ENCODE results near the gene AIG1. TPM values are rescaled to one million over a fixed set of nuclear protein-coding genes. Genes with fewer than 3 reads are reported as not detected.

The AIG1 gene
- total RNA-seq, 3 donors from 2014 or later (not counting 1 experiment from before 2014, with no cell fraction given), result 5.6 to 8.9 (median 6.2) TPM

DNA sequence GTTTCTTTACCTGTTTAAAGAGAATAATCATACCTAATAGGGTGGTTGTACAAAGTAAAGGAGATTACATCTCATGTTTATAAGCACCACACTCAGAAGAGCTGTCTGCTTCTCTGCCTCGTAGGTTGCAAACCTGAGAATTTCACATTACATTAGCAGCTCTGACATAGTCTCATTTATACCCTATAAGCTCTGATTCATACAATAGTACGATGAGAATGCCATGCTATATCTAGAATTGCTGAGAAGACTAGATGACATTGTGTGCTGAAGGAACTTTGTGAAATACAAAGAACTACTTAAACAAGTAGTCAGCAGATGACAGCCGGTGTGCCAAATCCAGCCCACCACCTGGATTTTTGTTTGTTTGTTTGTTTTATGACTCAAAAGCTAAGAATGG lies 268.6 kb downstream of the AIG1 start:
- Mint-ChIP-seq H3K4me3 (no peak overlapping the region), H3K27me3 (ENCODE audit: low read depth in 2 of 2) (peaks cover 0 to 3% of the 10 kb centered on the region in 2 donors), H3K9me3 (no peaks in the 10 kb centered on the region), H3K4me1 (no peaks in the 10 kb centered on the region), H3K27ac (no peak overlapping the region), H3K36me3 (no peaks in the 10 kb centered on the region)
- Histone ChIP-seq H3K4me3 (ENCODE audit: low read length) (no peak overlapping the region), H3K27ac (ENCODE audit: low read length) (no peak overlapping the region), H3K36me3 (ENCODE audit: control insufficient read depth, insufficient read depth, low read length) (no peaks in the 10 kb centered on the region), H3K9me3 (ENCODE audit: control insufficient read depth, insufficient read depth, low read length) (no peaks in the 10 kb centered on the region), H3K27me3 (ENCODE audit: control insufficient read depth, insufficient read depth, low read length) (no peaks in the 10 kb centered on the region), H3K4me1 (ENCODE audit: control insufficient read depth, insufficient read depth, low read length) (no peaks in the 10 kb centered on the region)
- TF ChIP-seq, protein P1, sequence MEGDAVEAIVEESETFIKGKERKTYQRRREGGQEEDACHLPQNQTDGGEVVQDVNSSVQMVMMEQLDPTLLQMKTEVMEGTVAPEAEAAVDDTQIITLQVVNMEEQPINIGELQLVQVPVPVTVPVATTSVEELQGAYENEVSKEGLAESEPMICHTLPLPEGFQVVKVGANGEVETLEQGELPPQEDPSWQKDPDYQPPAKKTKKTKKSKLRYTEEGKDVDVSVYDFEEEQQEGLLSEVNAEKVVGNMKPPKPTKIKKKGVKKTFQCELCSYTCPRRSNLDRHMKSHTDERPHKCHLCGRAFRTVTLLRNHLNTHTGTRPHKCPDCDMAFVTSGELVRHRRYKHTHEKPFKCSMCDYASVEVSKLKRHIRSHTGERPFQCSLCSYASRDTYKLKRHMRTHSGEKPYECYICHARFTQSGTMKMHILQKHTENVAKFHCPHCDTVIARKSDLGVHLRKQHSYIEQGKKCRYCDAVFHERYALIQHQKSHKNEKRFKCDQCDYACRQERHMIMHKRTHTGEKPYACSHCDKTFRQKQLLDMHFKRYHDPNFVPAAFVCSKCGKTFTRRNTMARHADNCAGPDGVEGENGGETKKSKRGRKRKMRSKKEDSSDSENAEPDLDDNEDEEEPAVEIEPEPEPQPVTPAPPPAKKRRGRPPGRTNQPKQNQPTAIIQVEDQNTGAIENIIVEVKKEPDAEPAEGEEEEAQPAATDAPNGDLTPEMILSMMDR (IDR thresholded peaks at IDR 0.05), result no peak
- 95% methylated on average over 3 of the region's 3 CpGs for WGBS (ENCODE audit: insufficient coverage)
- intact Hi-C loops (cut with micrococcal nuclease), result no loop called here
- DNase-seq (no peak), ATAC-seq (no peak)

DNA sequence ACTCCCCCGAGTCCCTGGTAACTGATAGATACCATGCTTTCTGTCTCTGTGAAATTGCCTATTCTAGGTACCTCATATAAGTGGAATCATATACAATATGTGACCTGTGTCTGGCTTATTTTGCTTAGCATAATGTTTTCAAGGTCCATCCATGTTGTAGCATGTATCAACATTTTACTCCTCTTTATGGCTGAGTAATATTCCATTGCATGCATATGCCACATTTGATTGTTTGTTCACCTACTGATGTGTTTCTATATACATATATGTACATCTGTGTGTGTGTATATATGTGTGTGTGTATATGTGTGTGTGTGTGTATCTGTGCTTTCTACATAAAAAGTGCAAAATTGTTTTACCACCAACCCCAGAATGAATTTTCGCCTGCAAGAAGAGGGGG lies 270.7 kb downstream of the AIG1 start:
- WGBS (ENCODE audit: insufficient coverage), result 100% methylated on average over 1 of the region's 2 CpGs
- intact Hi-C loops (cut with micrococcal nuclease), result no loop called here

DNA sequence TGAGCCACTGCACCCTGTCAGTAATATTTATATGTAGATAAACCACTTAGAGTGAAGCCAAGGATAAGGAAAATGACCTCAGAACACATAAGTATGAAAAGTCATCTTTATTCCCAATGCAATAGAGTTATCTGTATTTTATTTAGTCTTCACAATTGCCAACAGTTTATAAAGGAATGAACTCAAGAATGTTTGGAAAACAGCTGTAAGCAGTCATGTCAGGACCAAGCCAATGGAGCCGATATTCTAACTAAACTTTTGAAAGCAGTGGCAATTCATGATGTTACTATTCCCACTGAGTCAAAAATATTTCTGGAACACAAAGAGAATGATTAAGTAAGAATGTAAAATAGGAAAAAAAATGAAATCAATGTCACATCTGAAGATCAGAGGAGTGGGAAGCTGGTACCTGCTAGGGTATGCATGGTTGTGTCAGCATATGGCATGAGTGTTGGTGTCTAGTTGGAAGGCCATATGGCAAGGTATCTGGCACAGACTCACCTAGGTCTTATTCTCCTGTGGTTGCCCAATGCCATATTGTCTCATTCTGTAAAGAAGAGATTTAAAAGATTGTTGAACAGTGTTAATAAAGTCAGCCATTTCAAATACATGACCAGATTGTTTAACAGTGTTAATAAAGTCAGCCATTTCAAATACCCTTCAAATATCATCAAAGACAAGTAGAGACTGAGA lies 271.6 kb downstream of the AIG1 start:
- intact Hi-C loops (cut with micrococcal nuclease), result no loop called here

More for the DNA sequence above, 270.7 kb downstream of the AIG1 start:
- TF ChIP-seq, protein P1 (IDR thresholded peaks at IDR 0.05), result no peak
- no peaks in the 10 kb centered on the region for H3K4me1 ChIP-seq (ENCODE audit: control insufficient read depth, insufficient read depth, low read length)
- H3K4me3 ChIP-seq (ENCODE audit: low read length), result no peak overlapping the region
- no peaks in the 10 kb centered on the region for H3K9me3 ChIP-seq (ENCODE audit: control insufficient read depth, insufficient read depth, low read length)
- H3K27me3 ChIP-seq (ENCODE audit: control insufficient read depth, insufficient read depth, low read length), result no peaks in the 10 kb centered on the region
- H3K4me1 Mint-ChIP-seq, result no peaks in the 10 kb centered on the region
- no peak overlapping the region for H3K4me3 Mint-ChIP-seq
- DNase-seq (no peak), ATAC-seq (no peak)
- H3K27ac Mint-ChIP-seq, result no peak overlapping the region
- no peaks in the 10 kb centered on the region for H3K9me3 Mint-ChIP-seq
- H3K27me3 Mint-ChIP-seq (ENCODE audit: low read depth in 2 of 2), result peaks cover 0 to 3% of the 10 kb centered on the region in 2 donors
- no peaks in the 10 kb centered on the region for H3K36me3 Mint-ChIP-seq
- H3K27ac ChIP-seq (ENCODE audit: low read length), result no peak overlapping the region
- no peaks in the 10 kb centered on the region for H3K36me3 ChIP-seq (ENCODE audit: control insufficient read depth, insufficient read depth, low read length)

More for the DNA sequence above, 271.6 kb downstream of the AIG1 start:
- H3K4me3 ChIP-seq (ENCODE audit: low read length), result no peak overlapping the region
- peaks cover 0 to 3% of the 10 kb centered on the region in 2 donors for H3K27me3 Mint-ChIP-seq (ENCODE audit: low read depth in 2 of 2)
- no peak for DNase-seq
- H3K36me3 ChIP-seq (ENCODE audit: control insufficient read depth, insufficient read depth, low read length), result no peaks in the 10 kb centered on the region
- no peaks in the 10 kb centered on the region for H3K27me3 ChIP-seq (ENCODE audit: control insufficient read depth, insufficient read depth, low read length)
- H3K27ac ChIP-seq (ENCODE audit: low read length), result no peak overlapping the region
- 88% methylated on average over 1 of the region's 1 CpG for WGBS (ENCODE audit: insufficient coverage)
- TF ChIP-seq, protein P1 (IDR thresholded peaks at IDR 0.05), result no peak
- H3K27ac Mint-ChIP-seq, result no peak overlapping the region
- H3K4me3 Mint-ChIP-seq, result no peak overlapping the region
- no peak for ATAC-seq
- no peaks in the 10 kb centered on the region for H3K36me3 Mint-ChIP-seq
- no peaks in the 10 kb centered on the region for H3K9me3 ChIP-seq (ENCODE audit: control insufficient read depth, insufficient read depth, low read length)
- H3K4me1 Mint-ChIP-seq, result no peaks in the 10 kb centered on the region
- no peaks in the 10 kb centered on the region for H3K4me1 ChIP-seq (ENCODE audit: control insufficient read depth, insufficient read depth, low read length)
- H3K9me3 Mint-ChIP-seq, result no peaks in the 10 kb centered on the region
